ENCODE measurements around the gene SCMH1.

SCMH1 gene

GRCh38 chr1:40986328-40986783, 255.8 kb downstream of the SCMH1 start:
- Mint-ChIP-seq H3K36me3 (peaks cover 59% of the 10 kb centered on the region), H3K27me3 (no peaks in the 10 kb centered on the region), H3K27ac (no peak overlapping the region), H3K4me1 (peaks cover 9% of the 10 kb centered on the region), H3K4me3 (no peak overlapping the region), H3K9me3 (no peaks in the 10 kb centered on the region)
- ATAC-seq = no peak

GRCh38 chr1:40985875-40986274, 256.2 kb downstream of the SCMH1 start:
- no peak for ATAC-seq
- H3K4me1 Mint-ChIP-seq = peaks cover 14% of the 10 kb centered on the region
- H3K27me3 Mint-ChIP-seq = no peaks in the 10 kb centered on the region
- no peaks in the 10 kb centered on the region for H3K9me3 Mint-ChIP-seq
- no peak overlapping the region for H3K27ac Mint-ChIP-seq
- H3K4me3 Mint-ChIP-seq = no peak overlapping the region
- peaks cover 55% of the 10 kb centered on the region for H3K36me3 Mint-ChIP-seq

GRCh38 chr1:40985161-40985560, 256.9 kb downstream of the SCMH1 start:
- Mint-ChIP-seq H3K9me3 (no peaks in the 10 kb centered on the region), H3K27ac (no peak overlapping the region), H3K4me1 (peaks cover 20% of the 10 kb centered on the region), H3K27me3 (no peaks in the 10 kb centered on the region), H3K36me3 (peaks cover 48% of the 10 kb centered on the region), H3K4me3 (no peak overlapping the region)
- no peak for ATAC-seq

GRCh38 chr1:40984531-40984930, 257.6 kb downstream of the SCMH1 start:
- peaks cover 43% of the 10 kb centered on the region for H3K36me3 Mint-ChIP-seq
- H3K4me1 Mint-ChIP-seq = peaks cover 20% of the 10 kb centered on the region
- H3K27ac Mint-ChIP-seq = no peak overlapping the region
- H3K27me3 Mint-ChIP-seq = no peaks in the 10 kb centered on the region
- H3K9me3 Mint-ChIP-seq = no peaks in the 10 kb centered on the region
- no peak for ATAC-seq
- no peak overlapping the region for H3K4me3 Mint-ChIP-seq

- H3K27ac Mint-ChIP-seq = no peak overlapping the region
- peaks cover 38% of the 10 kb centered on the region for H3K36me3 Mint-ChIP-seq
- no peaks in the 10 kb centered on the region for H3K9me3 Mint-ChIP-seq
- no peak for ATAC-seq
- no peaks in the 10 kb centered on the region for H3K27me3 Mint-ChIP-seq
- H3K4me3 Mint-ChIP-seq = no peak overlapping the region
- H3K4me1 Mint-ChIP-seq = peaks cover 21% of the 10 kb centered on the region
Observed at GRCh38 chr1:40984066-40984465, 258.0 kb downstream of the SCMH1 start.

- Mint-ChIP-seq H3K27me3 (no peaks in the 10 kb centered on the region), H3K27ac (no peak overlapping the region), H3K9me3 (no peaks in the 10 kb centered on the region), H3K4me3 (no peak overlapping the region), H3K36me3 (peaks cover 30% of the 10 kb centered on the region), H3K4me1 (peaks cover 27% of the 10 kb centered on the region)
- ATAC-seq = no peak
Observed at GRCh38 chr1:40983286-40983685, 258.8 kb downstream of the SCMH1 start.

GRCh38 chr1:40982721-40983120, 259.4 kb downstream of the SCMH1 start:
- no peak for ATAC-seq
- Mint-ChIP-seq H3K27me3 (no peaks in the 10 kb centered on the region), H3K36me3 (peaks cover 27% of the 10 kb centered on the region), H3K27ac (no peak overlapping the region), H3K9me3 (no peaks in the 10 kb centered on the region), H3K4me3 (no peak overlapping the region), H3K4me1 (peaks cover 27% of the 10 kb centered on the region)

- peaks cover 27% of the 10 kb centered on the region for H3K4me1 Mint-ChIP-seq
Observed at GRCh38 chr1:40981691-40982448, 260.2 kb downstream of the SCMH1 start.

GRCh38 chr1:40980453-40981121, 261.5 kb downstream of the SCMH1 start:
- H3K36me3 Mint-ChIP-seq = peaks cover 11% of the 10 kb centered on the region
- H3K27me3 Mint-ChIP-seq = no peaks in the 10 kb centered on the region
- peaks cover 27% of the 10 kb centered on the region for H3K4me1 Mint-ChIP-seq
- no peaks in the 10 kb centered on the region for H3K9me3 Mint-ChIP-seq
- peak overlapping the region; percentile 82 for H3K27ac Mint-ChIP-seq
- peak overlapping the region; percentile 84 for H3K4me3 Mint-ChIP-seq
- peak; percentile 18 for ATAC-seq

More at GRCh38 chr1:40981691-40982448, 260.2 kb downstream of the SCMH1 start:
- no peak overlapping the region for H3K4me3 Mint-ChIP-seq
- peaks cover 21% of the 10 kb centered on the region for H3K36me3 Mint-ChIP-seq
- no peaks in the 10 kb centered on the region for H3K27me3 Mint-ChIP-seq
- no peak for ATAC-seq
- H3K27ac Mint-ChIP-seq = no peak overlapping the region
- H3K9me3 Mint-ChIP-seq = no peaks in the 10 kb centered on the region

- ATAC-seq = peak; percentile 58
- Mint-ChIP-seq H3K9me3 (no peaks in the 10 kb centered on the region), H3K4me1 (peaks cover 27% of the 10 kb centered on the region), H3K27ac (peak overlapping the region; percentile 82), H3K4me3 (peak overlapping the region; percentile 84), H3K36me3 (peaks cover 6% of the 10 kb centered on the region), H3K27me3 (no peaks in the 10 kb centered on the region)
Observed at GRCh38 chr1:40980068-40980452, 262.0 kb downstream of the SCMH1 start.

- Mint-ChIP-seq H3K36me3 (peaks cover 6% of the 10 kb centered on the region), H3K27ac (peak within 1 kb of the TSS; percentile 82), H3K27me3 (no peaks in the 10 kb centered on the region), H3K4me1 (peaks cover 27% of the 10 kb centered on the region), H3K9me3 (no peaks in the 10 kb centered on the region), H3K4me3 (peak within 1 kb of the TSS; percentile 90)
- peak; percentile 95 for ATAC-seq
Observed at GRCh38 chr1:40979241-40980067, 262.7 kb downstream of the SCMH1 start, which contains the start of gene CTPS1. CTPS1 (plus strand) TSS chr1:40979696; CDS start chr1:40983291, 3,595 bp downstream.

- H3K27me3 Mint-ChIP-seq = no peaks in the 10 kb centered on the region
- no peak for ATAC-seq
- no peaks in the 10 kb centered on the region for H3K9me3 Mint-ChIP-seq
- peaks cover 33% of the 10 kb centered on the region for H3K4me1 Mint-ChIP-seq
- H3K27ac Mint-ChIP-seq = peak overlapping the region; percentile 82
- peaks cover 6% of the 10 kb centered on the region for H3K36me3 Mint-ChIP-seq
- peak overlapping the region; percentile 90 for H3K4me3 Mint-ChIP-seq
Observed at GRCh38 chr1:40978886-40979240, 263.2 kb downstream of the SCMH1 start.

GRCh38 chr1:40977716-40978115, 264.4 kb downstream of the SCMH1 start:
- no peak for ATAC-seq
- H3K4me1 Mint-ChIP-seq = peaks cover 37% of the 10 kb centered on the region
- peaks cover 6% of the 10 kb centered on the region for H3K36me3 Mint-ChIP-seq
- H3K27me3 Mint-ChIP-seq = no peaks in the 10 kb centered on the region
- no peaks in the 10 kb centered on the region for H3K9me3 Mint-ChIP-seq
- no peak overlapping the region for H3K4me3 Mint-ChIP-seq
- H3K27ac Mint-ChIP-seq = no peak overlapping the region

Measured in stimulated activated memory B cell treated with anti-CD40 and anti-IgM and Interleukin-4, amounts not matched to agents 10 μg/mL and 1 μg/mL and 100 μg/mL, for 72 hours (primary cell).